ENCODE data around the gene EXOSC2. TPM values are rescaled to one million over a fixed set of nuclear protein-coding genes. Genes with fewer than 3 reads are reported as not detected.

EXOSC2 gene
- total and polyA plus RNA-seq, 2 of the 4 experiments (the other 2 are of a cell fraction): 27.0 to 48.6 TPM

DNA sequence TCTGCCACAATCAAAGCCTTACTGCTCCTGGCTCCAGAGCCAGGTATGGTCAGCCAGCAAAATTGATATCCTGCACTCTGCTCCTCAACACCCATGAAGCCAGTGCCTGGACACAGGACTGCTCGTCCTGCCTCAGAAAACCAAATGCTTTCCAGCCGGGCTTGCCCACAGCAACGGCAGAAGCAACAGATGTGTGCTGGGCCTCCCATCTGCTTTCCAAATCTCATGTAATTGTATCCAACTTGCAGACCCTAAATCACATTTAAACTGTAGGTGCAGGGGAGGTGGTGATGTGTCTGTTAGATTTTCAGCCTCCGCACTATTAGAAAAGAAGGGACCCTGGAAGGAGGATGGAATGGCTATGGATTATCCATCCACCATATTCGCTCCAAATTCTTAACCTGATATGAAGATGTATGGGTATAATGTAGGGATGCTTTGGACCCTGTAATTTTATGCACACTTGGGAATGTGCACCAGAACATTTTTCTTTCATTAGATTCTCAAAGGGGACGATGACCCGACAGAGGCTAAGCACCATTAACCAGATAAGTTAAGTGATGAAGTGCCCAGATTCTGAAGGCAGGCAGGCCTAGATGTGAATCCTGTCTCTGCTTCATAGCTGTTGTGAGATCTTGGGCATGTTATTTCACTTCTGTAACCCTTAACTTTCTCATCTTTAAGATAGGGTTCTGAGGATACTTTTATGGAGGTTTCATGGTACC, 58.2 kb downstream of the EXOSC2 start:
- ATAC-seq (ENCODE audit: low read depth) (no peak), DNase-seq (no peak)
- no peak overlapping the region for H2BK5ac ChIP-seq (ENCODE audit: low read depth, low read length, poor library complexity, severe bottlenecking)
- H4K8ac ChIP-seq (ENCODE audit: low read depth in 2 of 2, low read length in 2 of 2): no peak overlapping the region
- no CpG with 5 or more reads among the region's 7 CpGs for WGBS, 2 experiments (ENCODE audit: extremely low coverage in 2 of 2, insufficient read length in 1 of 2)
- no peak overlapping the region for H4K91ac ChIP-seq (ENCODE audit: insufficient read depth, low read depth, low read length)
- no peak overlapping the region for H3K14ac ChIP-seq (replicated peaks; ENCODE audit: low read depth, low read length)
- no peak overlapping the region for H4K5ac ChIP-seq (ENCODE audit: low read depth, low read length)
- TF ChIP-seq NFE2L2 (IDR thresholded peaks at IDR 0.05; ENCODE audit: low read depth, low read length): no peak
- no peak for TF ChIP-seq MAFK (IDR thresholded peaks at IDR 0.05; ENCODE audit: low read depth, low read length)
- no peak for TF ChIP-seq MAZ (IDR thresholded peaks at IDR 0.05; ENCODE audit: borderline replicate concordance, low read depth, low read length)
- TF ChIP-seq, protein P1, sequence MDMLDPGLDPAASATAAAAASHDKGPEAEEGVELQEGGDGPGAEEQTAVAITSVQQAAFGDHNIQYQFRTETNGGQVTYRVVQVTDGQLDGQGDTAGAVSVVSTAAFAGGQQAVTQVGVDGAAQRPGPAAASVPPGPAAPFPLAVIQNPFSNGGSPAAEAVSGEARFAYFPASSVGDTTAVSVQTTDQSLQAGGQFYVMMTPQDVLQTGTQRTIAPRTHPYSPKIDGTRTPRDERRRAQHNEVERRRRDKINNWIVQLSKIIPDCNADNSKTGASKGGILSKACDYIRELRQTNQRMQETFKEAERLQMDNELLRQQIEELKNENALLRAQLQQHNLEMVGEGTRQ (IDR thresholded peaks at IDR 0.05; ENCODE audit: low read depth, low read length): no peak
- TF ChIP-seq FOS (IDR thresholded peaks at IDR 0.05; ENCODE audit: low read depth, low read length): no peak
- no peak overlapping the region for H2AK5ac ChIP-seq (ENCODE audit: low read depth, low read length)
- no peaks in the 10 kb centered on the region for H3K36me3 ChIP-seq (ENCODE audit: control insufficient read depth, insufficient read depth, low read length)
- H3K4me2 ChIP-seq (ENCODE audit: low read depth, low read length): no peak overlapping the region
- no peak overlapping the region for H2BK120ac ChIP-seq (ENCODE audit: low read depth, low read length)
- H3K4ac ChIP-seq (ENCODE audit: low read depth, low read length): no peak overlapping the region
- no peaks in the 10 kb centered on the region for H3K27me3 ChIP-seq (ENCODE audit: control insufficient read depth, insufficient read depth, low read length)
- H3K9me3 ChIP-seq (ENCODE audit: control insufficient read depth, insufficient read depth, low read length): no peaks in the 10 kb centered on the region
- ChIA-PET CTCF (no interaction called here), POLR2A (ENCODE audit: unreplicated experiment) (no interaction called here)
- in situ Hi-C loops (cut with MboI; ENCODE audit: low sequenced_read_pairs) (no loop called here), dilution Hi-C loops (cut with HindIII; ENCODE audit: low sequenced_read_pairs, unreplicated experiment) (no loop called here), intact Hi-C loops (cut with micrococcal nuclease) (no loop called here)
- H3K18ac ChIP-seq (ENCODE audit: low read depth, low read length): no peak overlapping the region
- no peak overlapping the region for H2AK9ac ChIP-seq (replicated peaks; ENCODE audit: low read depth, low read length, poor library complexity)
- H3K4me1 ChIP-seq (ENCODE audit: control insufficient read depth, insufficient read depth, low read length): peaks cover 5% of the 10 kb centered on the region; the same call in 1 of the 2 replicates
- no peak overlapping the region for H3K4me3 ChIP-seq (ENCODE audit: insufficient read depth, low read depth, low read length)
- H2BK15ac ChIP-seq (ENCODE audit: low read depth, low read length): no peak overlapping the region
- H3K23ac ChIP-seq (ENCODE audit: low read depth, low read length): no peak overlapping the region
- H2BK20ac ChIP-seq (ENCODE audit: low read depth, low read length): no peak overlapping the region
- no TSS peak for BruUV-seq (replicated peaks)
- H3K79me1 ChIP-seq (ENCODE audit: low read depth in 1 of 2, low read length in 2 of 2): peaks cover 17 to 48% of the 10 kb centered on the region in 2 experiments
- no peak overlapping the region for H3K56ac ChIP-seq (ENCODE audit: extremely low read depth, insufficient read depth, low read length)
- no peak overlapping the region for H3K9ac ChIP-seq (ENCODE audit: low read depth, low read length)
- H3K27ac ChIP-seq (ENCODE audit: insufficient read depth, low read length): no peak overlapping the region
- peaks cover 16% of the 10 kb centered on the region for H4K20me1 ChIP-seq (ENCODE audit: insufficient read depth, low read length)
- H3K9me1 ChIP-seq (ENCODE audit: insufficient read depth, low read length): 0 out of 2 replicates have a peak, but pooled peaks cover 2% of the 10 kb centered on the region
- no peak overlapping the region for H2AFZ ChIP-seq (replicated peaks; ENCODE audit: low read length, poor library complexity)

Small RNAs within 50 kb of the gene (microRNA-seq; reads per million reads assigned to microRNA genes)
- gene AL359092.1 (ENCODE audit: insufficient read depth, insufficient read length): not detected

Small RNAs within 50 kb of the gene (small RNA-seq; reads per million reads assigned to genes)
- 0 reads per million in 5 experiments for gene AL359092.1

Other genes with a start within 250 kb of the EXOSC2 start
- gene ASS1, start 248.8 kb upstream of the EXOSC2 start, total RNA-seq (2012; rRNA removed): 31.1 and 39.6 TPM in 2 replicates
- 39.7 and 41.9 TPM in 2 replicates for gene ASS1, start 248.8 kb upstream of the EXOSC2 start, polyA plus RNA-seq (2012; rRNA removed)
- gene FUBP3, start 114.2 kb upstream of the EXOSC2 start, total RNA-seq (2012; rRNA removed): 32.3 and 41.9 TPM in 2 replicates
- 44.4 and 50.1 TPM in 2 replicates for gene FUBP3, start 114.2 kb upstream of the EXOSC2 start, polyA plus RNA-seq (2012; rRNA removed)
- not detected in 2 replicates for gene PRDM12, start 29.2 kb upstream of the EXOSC2 start, total RNA-seq (2012; rRNA removed)
- gene PRDM12, start 29.2 kb upstream of the EXOSC2 start, polyA plus RNA-seq (2012; rRNA removed): not detected in 2 replicates
- 31.9 and 33.7 TPM in 2 replicates for gene ABL1, start 141.5 kb downstream of the EXOSC2 start, total RNA-seq (2012; rRNA removed)
- 49.1 and 50.7 TPM in 2 replicates for gene ABL1, start 141.5 kb downstream of the EXOSC2 start, polyA plus RNA-seq (2012; rRNA removed)
- gene QRFP, start 203.0 kb downstream of the EXOSC2 start, total RNA-seq (2012; rRNA removed): not detected in 2 replicates
- not detected in 2 replicates for gene QRFP, start 203.0 kb downstream of the EXOSC2 start, polyA plus RNA-seq (2012; rRNA removed)
- gene FIBCD1, start 245.5 kb downstream of the EXOSC2 start, total RNA-seq (2012; rRNA removed): 1.1 and 2.2 TPM in 2 replicates
- 10.1 and 12.2 TPM in 2 replicates for gene FIBCD1, start 245.5 kb downstream of the EXOSC2 start, polyA plus RNA-seq (2012; rRNA removed)